HG03159 (cell line): ENCODE data around the gene CACNB2.

Experiments
- ATAC-seq: cut with Tn5 transposase; IDR thresholded peaks from one replicate; pipeline ENCODE4 v1.9.1; 2021; ENCODE audit warnings: mild to moderate bottlenecking, moderate library complexity; ENCODE audit not compliant: unreplicated experiment

The CACNB2 gene

DNA sequence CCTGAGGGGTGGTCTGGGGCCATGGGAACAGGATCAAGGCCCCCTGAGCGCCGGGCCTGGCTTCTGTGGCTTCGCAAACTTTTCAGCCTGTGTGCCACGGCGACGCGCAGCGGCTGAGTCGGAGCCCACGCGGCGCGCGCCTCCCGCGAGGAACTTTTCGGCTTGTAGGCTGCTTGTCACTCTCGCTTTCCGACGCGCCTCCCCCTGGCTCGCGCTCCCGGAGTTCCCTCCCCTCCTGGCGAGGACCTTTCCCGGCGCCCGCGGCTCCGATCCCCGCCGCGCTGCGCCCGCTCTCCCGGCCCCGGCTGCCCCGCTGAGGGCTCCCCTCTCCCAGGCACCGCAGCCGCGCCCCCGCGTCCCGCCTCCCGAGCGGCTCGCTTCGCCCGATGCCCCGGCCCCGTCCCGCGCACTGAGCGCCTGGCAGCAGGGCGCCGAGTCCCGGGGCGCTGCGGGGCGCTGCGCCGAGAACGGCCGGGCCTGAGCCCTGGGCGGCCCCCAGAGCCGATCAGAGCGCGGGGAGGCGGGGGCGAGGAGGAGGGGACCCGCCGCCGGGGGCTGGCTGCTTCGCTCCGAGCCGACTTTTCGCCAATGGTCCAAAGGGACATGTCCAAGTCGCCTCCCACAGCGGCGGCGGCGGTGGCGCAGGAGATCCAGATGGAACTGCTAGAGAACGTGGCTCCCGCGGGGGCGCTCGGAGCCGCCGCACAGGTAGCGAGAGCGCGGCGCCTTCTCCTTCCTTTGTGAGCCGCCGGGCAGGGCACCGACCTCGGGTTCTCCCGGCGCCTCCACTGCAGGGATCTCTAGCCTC lies at the start of gene CACNB2:
TSS of gene CACNB2 (plus strand) at position 276 of the 808 bp plus-strand sequence.
- no peak for ATAC-seq

DNA sequence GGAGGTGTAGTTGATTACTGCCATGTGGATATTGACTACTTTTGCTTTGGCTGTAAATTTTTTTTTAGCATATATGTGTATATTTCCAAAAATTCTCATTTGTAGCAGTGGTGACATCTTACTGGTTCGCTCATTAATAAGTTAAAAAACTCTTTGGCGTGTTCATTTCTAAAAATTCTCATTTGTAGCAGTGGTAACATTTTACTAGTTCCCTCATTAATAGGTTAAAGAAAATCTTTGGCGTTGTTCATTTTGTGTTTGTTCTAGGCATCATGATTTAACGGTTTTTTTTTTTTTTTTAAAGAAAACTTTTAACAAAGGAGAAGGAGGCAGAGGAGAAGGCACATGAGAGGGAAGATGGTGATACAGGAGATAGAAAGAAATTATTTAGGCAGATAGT lies 45.9 kb upstream of the CACNB2 start:
- ATAC-seq, result no peak

DNA sequence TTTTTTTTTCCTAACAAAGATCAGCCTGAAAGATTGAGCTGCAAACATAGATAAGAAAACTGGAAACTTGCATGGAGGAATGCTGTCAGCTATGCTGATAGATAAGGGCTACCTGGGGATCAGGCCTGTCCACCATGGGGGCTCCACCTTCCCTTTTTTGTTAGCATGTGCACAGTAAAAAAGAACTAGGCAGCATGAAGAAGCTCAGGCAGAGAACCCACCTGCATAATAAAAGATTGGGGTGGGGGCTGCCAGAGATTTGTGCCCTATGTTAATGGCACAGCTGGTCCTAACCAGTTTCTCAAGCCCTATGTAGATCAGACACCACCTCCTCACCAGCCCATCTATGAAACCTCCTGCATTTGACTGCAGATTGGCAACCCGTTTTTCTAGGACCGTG lies 45.4 kb upstream of the CACNB2 start:
- ATAC-seq, result no peak

DNA sequence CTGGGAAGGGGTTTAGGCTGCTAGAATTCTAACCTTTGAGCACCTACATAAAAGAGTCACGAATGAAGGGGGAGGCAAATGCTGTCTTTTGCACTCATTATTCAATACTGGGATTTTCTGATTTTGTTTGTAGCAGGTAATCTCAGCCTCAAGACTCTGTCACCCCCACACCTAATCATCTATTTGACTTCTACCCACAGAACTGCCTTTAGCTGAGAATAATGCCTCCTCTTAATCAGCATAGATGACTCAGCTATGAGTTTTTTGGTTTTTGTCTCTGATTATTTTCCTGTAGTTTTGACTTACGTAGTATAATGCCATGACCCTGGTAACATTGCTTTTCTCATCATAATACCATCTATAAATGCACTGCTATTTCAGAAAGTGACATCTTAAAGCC lies 42.7 kb upstream of the CACNB2 start:
- no peak for ATAC-seq

DNA sequence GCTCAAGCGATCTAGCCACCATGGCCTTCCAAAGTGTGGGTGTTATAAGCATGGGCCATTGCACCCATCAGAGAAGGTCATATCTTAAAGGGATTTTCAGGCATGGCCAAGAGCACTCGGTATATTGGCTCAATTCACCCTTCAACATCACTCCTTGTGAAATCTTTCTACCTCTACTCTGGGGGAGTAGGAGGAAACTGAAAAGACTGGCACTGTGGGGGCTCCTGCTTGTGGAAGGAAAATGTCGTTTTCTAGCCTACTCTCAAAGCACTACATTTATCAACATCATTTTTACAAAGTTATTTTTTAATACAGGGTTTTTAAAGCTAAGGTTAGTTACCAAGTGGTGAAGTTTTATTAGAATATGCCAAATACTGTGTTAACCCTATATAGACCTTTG lies 42.0 kb upstream of the CACNB2 start:
- ATAC-seq, result no peak

DNA sequence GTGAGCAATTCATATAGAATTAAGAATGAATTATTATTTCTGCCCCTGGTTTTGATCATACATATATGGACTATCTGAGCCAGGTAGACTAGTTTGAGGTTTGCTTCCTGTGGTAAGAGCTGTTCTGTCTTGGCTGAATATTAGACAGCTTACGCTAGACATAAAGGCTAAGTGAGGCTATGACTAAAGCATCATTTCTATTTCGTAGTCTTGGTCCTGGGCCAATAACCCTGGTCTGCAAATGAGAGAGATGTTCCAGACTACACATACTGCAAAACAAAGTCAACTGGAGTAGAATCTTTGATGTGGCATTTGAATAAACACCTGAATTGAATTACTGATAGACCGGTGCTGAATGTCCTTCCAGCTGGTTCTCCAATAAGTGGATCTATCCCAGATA lies 40.8 kb upstream of the CACNB2 start:
- no peak for ATAC-seq

DNA sequence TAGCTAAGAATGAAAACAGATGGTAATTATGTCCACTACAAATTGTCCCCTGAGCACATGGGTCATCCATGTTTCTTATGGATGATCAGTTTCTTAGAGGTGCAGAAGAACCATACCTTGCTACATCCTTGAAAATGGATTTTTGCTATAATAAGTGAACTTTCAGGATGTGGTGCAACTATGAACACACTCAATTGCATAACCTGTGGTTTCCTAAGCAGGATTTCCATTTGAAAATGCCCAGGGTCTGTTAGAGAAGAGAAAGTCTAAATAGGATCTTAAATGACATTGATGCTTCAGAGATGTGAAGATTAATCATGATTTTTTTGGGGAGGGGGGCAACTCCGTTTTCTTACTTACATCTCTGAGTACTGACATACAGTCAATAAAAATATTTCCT lies 39.6 kb upstream of the CACNB2 start:
- ATAC-seq, result no peak

DNA sequence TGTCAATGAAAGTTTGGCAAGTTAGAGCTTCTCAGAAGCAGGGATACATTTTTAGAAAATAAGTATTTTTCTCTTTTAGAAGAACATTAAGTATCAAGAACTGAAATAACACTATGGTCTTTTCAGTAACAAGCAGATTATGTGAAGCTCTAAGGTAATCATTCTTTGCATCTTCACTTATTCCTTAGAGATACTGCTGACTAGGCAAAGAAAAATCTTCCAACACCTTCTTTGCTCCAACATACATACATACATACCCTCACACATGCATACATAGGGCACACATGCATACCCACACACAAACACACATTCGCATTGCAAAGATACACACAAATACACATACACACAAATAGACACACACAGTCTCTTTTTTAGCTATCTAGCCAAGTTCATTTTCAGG lies 37.8 kb upstream of the CACNB2 start:
- ATAC-seq, result no peak

DNA sequence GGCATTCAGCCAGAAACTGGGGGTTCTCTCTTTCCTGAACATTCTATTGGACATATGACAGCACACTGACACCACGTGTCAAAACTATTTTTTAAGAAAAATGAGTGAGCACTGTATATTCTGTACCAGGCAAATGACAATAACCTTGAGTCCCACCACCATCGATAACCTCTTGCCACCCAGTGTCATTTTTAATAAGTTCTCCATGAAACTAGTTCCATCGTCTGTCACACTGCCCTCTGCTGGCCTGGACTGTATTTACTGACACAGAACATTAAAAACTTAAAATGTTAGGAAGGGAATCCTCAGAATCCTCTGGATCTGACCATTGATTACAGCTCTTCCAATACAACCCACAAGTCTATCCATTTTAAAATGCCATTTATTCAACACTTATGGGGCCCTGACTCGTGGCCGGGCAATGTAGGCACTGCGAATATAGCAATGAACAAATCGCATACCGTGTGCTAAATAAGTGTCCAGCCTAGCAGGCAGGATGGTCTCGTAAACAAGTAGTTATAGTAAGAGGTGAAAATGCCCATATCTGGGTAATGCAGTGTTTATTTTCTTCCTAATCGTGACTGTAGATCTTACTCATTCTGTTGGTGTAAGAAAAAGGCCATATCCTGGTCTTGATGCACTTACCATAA lies 35.9 kb upstream of the CACNB2 start:
- ATAC-seq, result peak; percentile 65

DNA sequence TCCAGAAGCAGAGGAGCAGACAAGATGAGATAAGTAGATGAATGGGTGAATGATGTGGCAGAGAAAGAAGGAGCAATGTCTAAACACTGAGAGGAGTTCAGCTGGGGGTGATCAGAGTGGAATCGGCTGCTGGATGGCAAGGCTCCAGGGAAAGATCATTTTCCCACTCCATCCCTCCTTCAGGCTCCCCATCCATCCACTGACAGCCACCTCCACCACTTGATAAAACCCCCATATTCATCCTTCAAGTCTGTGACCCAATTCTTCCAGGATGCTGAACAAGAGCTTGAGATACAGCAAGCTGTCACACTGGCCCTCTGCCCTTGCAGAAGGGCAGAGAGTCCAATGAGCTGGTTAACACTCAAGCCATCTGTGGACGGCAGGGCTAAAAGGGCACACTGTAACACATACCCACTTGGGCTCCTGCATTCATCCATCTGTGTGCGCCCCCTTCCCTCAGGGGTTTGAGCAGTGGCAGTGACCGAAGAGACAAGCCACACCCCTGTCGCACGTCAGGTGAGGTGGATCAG lies 30.8 kb upstream of the CACNB2 start:
- ATAC-seq, result no peak

DNA sequence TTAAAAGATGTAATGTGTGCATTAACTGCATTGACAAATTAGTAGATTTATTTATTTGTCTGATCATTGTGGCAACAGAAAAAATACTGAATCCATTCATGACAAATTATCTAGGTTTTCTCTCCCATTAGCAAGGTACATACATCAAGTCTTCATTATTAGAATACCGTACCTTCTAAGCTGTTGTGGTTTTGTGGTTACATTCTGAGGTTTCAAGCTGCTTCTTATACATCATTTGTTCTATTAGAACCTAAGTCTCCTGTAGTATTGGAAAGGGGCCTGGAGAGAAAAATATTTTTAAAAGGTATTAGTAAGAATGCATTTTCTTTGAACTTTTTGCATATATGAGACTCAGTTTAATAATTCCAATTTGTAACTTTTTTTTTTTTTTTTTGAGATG lies 26.3 kb upstream of the CACNB2 start:
- ATAC-seq, result no peak

DNA sequence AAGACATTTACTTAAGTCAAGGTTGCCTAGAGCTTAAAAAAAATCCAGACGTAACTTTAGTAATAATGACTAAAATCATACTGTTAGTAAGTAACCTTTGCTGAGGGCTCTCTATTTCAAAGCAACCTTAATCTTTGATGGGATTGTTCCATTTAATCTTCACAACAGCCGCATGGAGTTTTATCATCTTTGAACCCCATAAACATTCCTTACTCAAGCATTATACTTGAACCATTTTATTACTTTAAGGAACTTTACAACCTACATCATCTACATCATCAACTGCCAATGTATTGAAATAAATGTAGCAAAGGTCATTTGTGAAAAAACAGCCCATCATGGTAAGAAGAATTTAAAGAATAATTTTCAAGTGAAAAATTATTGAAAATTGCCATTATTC lies 22.9 kb upstream of the CACNB2 start:
- ATAC-seq, result no peak

DNA sequence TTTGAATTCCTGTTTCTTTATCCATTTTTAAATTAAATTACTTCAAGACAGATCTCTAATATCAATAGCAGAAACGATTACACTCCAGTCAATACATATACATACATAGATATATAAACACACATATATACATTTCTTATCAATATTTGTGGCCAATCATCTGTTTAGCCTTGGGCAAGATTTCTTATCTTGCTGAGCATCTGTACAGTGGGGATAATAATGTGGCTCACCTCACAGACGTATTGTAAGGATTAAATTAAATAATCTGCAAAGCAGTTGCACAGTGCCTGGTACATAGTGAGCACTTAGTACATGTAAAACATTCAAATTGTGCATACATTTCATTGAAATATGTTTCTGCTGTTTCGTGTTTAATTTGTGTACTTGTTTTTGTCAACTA lies 17.5 kb upstream of the CACNB2 start:
- no peak for ATAC-seq

DNA sequence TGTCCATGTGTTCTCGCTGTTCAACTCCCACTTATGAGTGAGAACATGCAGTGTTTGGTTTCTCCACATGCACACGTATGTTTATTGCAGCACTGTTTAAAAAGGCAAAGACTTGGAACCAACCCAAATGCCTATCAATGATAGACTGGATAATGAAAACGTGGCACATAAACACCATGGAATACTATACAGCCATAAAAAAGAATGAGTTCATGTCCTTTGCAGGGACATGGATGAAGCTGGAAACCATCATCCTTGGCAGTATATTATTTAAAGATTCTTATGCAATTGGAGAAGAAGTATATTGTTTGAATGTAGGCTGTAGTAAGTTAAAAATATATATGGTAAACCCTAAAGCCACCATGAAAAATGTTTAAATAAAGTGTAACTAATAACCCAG lies 7.2 kb upstream of the CACNB2 start:
- no peak for ATAC-seq

DNA sequence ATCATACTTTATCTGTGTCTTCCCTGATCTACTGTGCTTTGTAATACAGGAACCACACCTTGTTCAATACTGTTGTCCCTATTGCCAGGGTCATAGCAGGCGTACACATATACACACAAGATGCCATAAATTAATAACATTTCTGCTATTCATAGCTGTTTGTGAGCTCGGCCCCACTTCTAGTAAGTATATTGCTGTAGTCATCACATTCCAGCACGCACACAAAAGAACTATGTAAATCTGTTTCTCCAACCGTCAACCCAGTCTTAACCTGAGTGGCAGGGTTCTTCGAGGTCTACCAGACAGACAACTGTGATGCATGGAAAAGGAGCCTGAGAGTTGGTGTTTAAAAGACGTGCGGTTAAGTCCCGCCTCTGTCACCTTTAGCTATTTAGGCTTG lies 5.7 kb upstream of the CACNB2 start:
- ATAC-seq, result no peak

DNA sequence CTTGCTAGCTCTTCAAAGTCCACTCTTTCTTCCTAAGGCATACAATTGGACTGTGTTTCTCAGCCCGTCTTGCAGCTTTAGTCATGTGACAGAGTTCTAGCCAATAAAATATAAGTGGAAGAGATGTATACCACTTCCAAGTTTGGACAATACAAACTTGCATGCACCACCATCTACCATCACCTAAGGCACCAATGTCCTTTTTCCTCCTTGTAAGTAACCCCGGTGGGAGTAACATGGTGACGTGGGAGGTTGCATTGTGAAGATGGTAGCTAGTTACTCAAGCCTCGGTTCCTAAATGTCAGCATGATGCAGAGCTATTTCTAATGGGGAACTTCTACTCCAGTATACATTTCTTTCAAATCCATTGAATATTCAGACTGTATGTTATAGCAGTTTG lies 5.3 kb upstream of the CACNB2 start:
- no peak for ATAC-seq

DNA sequence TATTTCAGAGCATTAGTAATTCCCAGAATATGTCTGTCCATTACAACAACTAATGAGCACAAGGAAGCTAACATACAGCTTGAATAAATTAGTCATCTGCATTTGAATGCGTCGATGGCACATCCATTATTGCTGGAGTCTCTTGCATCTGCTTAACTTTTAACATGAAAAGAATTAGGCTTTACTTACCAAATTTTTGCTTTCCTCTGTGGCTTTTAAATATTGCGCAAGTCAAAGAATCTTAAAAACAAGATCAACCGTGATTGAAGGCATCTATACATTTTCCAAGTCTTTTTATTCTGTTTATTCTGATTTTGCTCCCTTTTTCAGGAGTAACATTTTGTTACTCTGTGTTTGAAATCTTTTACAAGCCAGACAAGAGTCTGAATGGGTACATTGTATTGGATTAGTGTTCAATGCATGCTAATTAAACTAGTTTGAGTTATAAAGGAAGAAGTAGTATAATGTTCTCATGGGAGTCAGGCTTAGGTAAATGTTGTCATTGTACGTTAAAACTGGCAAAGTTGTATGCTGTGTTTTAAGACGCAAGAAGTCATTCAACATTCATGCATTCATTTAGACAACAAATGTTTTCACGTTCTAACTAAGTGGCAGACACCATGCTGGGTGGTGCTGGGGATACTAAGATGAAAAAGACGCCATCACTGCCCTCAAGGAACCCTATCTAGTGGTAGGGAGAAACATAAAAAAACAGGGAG lies 4.0 kb upstream of the CACNB2 start:
- no peak for ATAC-seq

DNA sequence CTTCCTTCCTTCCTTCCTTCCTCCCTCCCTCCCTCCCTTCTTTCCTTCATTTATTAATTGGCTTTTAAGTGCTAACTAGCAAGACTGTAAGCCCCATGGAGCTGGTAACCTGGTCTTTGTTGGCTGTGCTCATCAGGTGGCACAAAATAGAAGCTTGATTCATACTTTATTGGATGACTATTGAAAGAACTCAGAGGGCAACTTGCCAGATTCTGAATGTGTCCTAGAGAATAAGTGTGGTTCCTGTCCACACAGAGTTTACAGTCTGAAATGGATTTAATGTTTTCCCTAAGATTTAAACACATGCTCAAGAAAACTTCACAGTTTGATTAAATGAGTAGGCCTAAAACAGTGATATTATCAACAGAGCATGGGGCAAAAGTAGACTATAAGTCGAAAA lies 3.1 kb upstream of the CACNB2 start:
- ATAC-seq, result no peak

DNA sequence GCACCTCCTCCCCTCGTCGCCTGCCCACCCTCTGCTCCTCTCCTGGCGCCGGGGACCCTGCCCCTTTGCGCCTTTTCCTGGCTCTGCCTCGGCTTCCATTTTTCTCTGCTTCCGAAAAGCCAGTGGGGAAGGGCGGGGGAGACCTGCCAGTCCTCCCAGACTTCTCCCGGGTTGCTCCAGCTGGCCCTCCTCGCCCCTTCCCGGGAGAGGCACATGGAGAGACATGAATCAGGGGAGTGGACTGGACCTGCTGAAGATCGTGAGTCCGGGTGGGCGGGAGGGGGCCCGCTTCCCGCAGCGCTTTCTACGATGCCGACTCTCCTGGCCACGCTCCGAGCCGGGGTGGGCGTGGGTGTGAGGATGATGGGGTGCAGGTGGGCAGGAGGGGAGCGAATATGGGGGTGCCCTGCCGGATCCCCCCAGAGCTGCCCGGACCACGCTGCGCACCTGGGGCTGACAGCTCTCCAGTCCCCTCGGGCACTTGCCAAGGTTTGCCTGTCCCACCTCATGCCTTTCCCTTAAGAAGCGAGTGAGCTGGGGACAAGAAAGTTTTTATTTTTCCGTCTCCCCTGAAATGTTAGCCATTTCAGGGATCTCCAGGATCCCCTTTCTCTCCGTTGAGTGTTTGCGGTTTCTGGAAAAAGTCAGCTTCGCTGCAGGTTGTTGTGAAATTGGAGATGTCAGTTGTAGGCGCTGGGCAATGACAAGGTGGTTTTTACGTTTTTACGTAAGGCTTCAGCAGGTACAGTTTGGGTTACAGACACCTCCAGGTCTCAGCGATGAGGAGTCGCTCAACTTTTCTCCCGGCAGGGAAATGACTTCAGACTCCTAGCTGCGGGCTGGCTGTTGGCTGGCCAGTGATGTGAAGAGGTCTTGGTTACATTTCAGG lies 977 bp downstream of the CACNB2 start:
- ATAC-seq, result no peak

DNA sequence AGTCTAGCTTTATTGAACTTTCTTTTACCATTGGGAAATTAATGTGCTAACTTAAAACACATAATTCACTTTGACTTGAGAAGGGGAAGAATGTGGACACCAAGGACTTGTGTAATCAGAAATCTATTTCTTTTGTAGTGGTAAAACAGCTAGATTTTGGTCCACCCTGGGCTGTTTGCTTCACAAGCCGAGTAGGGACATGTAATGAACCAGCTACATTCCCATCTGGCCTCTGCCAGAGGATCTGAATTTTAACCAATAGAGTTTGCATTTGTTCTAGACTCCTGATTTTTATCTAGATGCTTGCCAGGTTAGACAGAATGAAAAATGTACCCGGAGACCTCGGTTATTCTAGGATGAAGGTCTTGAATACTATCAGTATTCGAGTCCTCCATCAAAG lies 1.9 kb downstream of the CACNB2 start:
- no peak for ATAC-seq

DNA sequence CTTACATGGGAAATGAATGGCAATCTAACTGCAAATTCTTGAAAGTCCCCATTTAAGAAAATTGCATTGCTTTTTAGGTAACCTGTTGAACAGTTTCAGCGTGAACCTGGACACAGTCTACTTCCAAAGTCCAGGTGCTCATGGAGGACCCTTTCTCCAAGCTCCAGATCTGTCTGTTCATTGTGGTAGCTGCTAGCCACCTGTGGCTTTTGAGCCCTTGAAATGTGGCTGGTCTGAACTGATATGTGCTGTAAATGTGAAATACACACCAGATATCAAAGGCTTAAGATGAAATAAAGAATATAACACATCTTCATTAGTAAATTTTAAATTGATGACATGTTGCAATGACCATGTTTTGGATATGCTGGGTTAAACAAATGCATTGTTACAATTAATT lies 4.2 kb downstream of the CACNB2 start:
- ATAC-seq, result no peak
